ENCODE data around the gene LAMA3. TPM values are rescaled to one million over a fixed set of nuclear protein-coding genes. Genes with fewer than 3 reads are reported as not detected.

LAMA3 gene
- total and polyA plus RNA-seq, 2 donors (not counting 3 experiments of a cell fraction or from before 2014, with no cell fraction given) = 2.6 to 12.3 TPM

GRCh38 chr18:23927821-23928746, 238.8 kb downstream of the LAMA3 start:
- Histone ChIP-seq H2AFZ (ENCODE audit: low read depth, low read length) (no peak overlapping the region), H3K36me3 (ENCODE audit: control insufficient read depth in 2 of 2, extremely low read depth in 1 of 2, insufficient read depth in 2 of 2, low read length in 2 of 2) (no peaks in the 10 kb centered on the region), H4K20me1 (replicated peaks; ENCODE audit: control insufficient read depth, extremely low read depth, insufficient read depth, low read length) (no peaks in the 10 kb centered on the region), H3K4me3 (replicated peaks in 1 of 3; ENCODE audit: insufficient read depth in 1 of 3, low read depth in 1 of 3, low read length in 3 of 3) (no peak overlapping the region), H3K27ac (ENCODE audit: insufficient read depth, low read depth, low read length) (no peak overlapping the region), H3K4me2 (ENCODE audit: insufficient read depth, low read length) (no peak overlapping the region), H3K9ac (replicated peaks; ENCODE audit: extremely low read depth, insufficient read depth, low read length) (no peak overlapping the region), H3K9me1 (replicated peaks; ENCODE audit: control insufficient read depth, extremely low read depth, insufficient read depth, low read length) (no peaks in the 10 kb centered on the region), H3K4me1 (ENCODE audit: control insufficient read depth, extremely low read depth, insufficient read depth, low read length) (no peaks in the 10 kb centered on the region), H3K79me2 (ENCODE audit: control insufficient read depth, insufficient read depth, low read length) (no peaks in the 10 kb centered on the region), H3K9me3 (replicated peaks; ENCODE audit: control insufficient read depth, insufficient read depth, low read length) (no peaks in the 10 kb centered on the region), H3K27me3 (ENCODE audit: control insufficient read depth in 2 of 2, insufficient read depth in 2 of 2, low read length in 2 of 2) (no peaks in the 10 kb centered on the region)
- ChIA-PET POLR2A (no interaction called here), CTCF (interaction anchor here (0.9 to 4.1 kb wide), 3 partner anchors 10 to 57 kb away, joined by 3 to 28 read pairs (median 3); no protein-coding TSS in a partner anchor)
- no TSS peak for BruUV-seq (replicated peaks)
- DNase-seq (ENCODE audit: low read depth, low spot score) = no peak
- FAIRE-seq = no peak
- intact Hi-C loops (cut with micrococcal nuclease) (no loop called here), dilution Hi-C loops (cut with MboI; ENCODE audit: extremely low pct_ligation_motif_present, low sequenced_read_pairs) (no loop called here)
- TF ChIP-seq JUN (IDR thresholded peaks at IDR 0.05; ENCODE audit: borderline replicate concordance, insufficient read depth, insufficient read length, low read depth) (no peak), FOS (IDR thresholded peaks at IDR 0.05; ENCODE audit: borderline replicate concordance, insufficient read depth, low read length) (no peak), POLR2A (IDR thresholded peaks at IDR 0.05; ENCODE audit: low read depth, low read length) (no peak), GATA2 (IDR thresholded peaks at IDR 0.05; ENCODE audit: insufficient read depth, insufficient read length, low read depth, low read length) (no peak), EZH2 (IDR thresholded peaks at IDR 0.05; ENCODE audit: borderline replicate concordance, low read depth, low read length, severe bottlenecking) (no peak), POLR2AphosphoS5 (IDR thresholded peaks at IDR 0.05; ENCODE audit: insufficient read depth, low read depth, low read length) (no peak), CTCF (IDR thresholded peaks at IDR 0.05; ENCODE audit: extremely low read depth in 1 of 2, insufficient read depth in 1 of 2, low read depth in 1 of 2, low read length in 2 of 2) (no peak), MAX (IDR thresholded peaks at IDR 0.05; ENCODE audit: insufficient read depth, insufficient read length) (no peak), MYC (IDR thresholded peaks at IDR 0.05; ENCODE audit: low read depth, low read length) (no peak)

All from endothelial cell of umbilical vein (primary cell).